ENCODE measurements around the gene IGSF23. TPM values are rescaled to one million over a fixed set of nuclear protein-coding genes. Genes with fewer than 3 reads are reported as not detected.
A peak's percentile ranks its signal among the peaks of the same experiment; 100 is the strongest.

The IGSF23 gene
- total RNA-seq, 1 donor from 2014 or later, result not detected

DNA sequence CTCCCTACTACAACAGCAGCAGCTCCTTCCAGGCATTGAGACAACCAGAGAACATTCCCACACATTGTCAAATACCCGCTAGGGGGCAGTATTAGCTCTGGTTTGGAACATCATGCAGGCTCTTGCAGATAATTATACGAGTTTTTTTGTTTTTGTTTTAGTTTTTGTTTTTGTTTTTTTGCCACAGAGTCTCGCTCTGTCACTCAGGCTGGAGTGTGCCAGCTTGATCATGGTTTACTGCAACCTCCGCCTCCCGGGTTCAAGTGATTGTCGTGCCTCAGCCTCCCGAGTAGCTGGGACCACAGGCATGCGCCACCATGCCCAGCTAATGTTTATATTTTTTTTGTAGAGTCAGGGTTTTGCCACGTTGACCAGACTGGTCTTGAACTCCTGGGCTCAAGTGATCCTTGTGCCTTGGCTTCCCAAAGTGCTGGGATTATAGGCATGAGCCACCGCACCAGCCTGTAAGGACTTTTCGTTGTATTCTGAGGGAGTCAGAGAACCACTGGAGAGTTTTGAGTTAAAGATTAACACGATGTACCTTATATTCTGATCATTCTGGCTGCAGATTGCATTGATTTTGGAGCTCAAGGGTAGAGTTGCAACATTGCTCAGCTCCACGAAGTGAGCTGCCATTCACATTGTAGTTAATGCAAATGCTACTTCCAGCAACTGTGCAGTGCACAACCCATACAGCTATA is 42.2 kb upstream of the IGSF23 start:
- TF ChIP-seq, protein P1, sequence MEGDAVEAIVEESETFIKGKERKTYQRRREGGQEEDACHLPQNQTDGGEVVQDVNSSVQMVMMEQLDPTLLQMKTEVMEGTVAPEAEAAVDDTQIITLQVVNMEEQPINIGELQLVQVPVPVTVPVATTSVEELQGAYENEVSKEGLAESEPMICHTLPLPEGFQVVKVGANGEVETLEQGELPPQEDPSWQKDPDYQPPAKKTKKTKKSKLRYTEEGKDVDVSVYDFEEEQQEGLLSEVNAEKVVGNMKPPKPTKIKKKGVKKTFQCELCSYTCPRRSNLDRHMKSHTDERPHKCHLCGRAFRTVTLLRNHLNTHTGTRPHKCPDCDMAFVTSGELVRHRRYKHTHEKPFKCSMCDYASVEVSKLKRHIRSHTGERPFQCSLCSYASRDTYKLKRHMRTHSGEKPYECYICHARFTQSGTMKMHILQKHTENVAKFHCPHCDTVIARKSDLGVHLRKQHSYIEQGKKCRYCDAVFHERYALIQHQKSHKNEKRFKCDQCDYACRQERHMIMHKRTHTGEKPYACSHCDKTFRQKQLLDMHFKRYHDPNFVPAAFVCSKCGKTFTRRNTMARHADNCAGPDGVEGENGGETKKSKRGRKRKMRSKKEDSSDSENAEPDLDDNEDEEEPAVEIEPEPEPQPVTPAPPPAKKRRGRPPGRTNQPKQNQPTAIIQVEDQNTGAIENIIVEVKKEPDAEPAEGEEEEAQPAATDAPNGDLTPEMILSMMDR (IDR thresholded peaks at IDR 0.05), result peak; percentile 85
- H3K27ac Mint-ChIP-seq (ENCODE audit: unreplicated experiment), result no peak overlapping the region
- peaks cover 37% of the 10 kb centered on the region for H3K27me3 Mint-ChIP-seq (ENCODE audit: unreplicated experiment)
- H3K4me1 Mint-ChIP-seq (ENCODE audit: unreplicated experiment), result no peaks in the 10 kb centered on the region
- no peak overlapping the region for H3K4me3 Mint-ChIP-seq (ENCODE audit: unreplicated experiment)
- H3K36me3 Mint-ChIP-seq (ENCODE audit: unreplicated experiment), result no peaks in the 10 kb centered on the region
- H3K9me3 Mint-ChIP-seq (ENCODE audit: unreplicated experiment), result no peaks in the 10 kb centered on the region
- peak; percentile 90 for DNase-seq (ENCODE audit: extremely low spot score, unreplicated experiment)

DNA sequence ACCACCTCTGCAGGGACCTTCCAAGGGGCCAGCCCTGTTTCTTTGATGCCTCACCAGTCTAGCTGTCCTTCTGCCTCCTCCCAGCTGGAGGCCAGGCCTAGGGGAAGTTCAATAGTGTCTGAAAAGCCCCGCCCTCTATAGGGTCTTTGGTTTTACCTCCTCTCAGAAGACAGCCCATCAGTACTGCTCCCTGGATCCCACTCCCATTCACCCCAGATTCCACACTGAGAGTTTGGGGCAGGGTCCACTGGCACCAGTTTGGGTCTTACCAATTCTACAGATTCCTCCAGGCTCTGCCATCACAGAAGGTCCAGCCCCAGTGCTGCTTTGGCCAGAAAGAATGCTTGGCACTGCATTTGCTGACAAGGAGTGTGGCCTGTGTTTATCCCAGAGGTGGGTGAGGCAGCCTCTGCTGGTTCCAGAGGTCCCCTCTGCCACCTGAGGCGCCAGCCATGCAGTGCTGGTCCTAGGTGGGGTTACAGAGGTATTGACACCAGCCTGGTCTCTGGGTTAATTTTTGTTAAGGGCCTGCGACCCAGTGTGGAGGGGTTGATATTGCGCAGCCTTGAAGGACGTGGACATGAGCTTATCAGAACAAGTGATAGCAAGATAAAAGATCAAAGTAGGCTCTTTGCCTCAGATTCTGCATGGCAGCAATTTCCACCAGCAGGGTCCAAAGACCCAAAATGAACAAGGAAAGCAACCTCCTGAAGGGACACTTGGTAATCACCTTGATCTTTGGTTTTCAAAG is 41.4 kb upstream of the IGSF23 start:
- Mint-ChIP-seq H3K36me3 (ENCODE audit: unreplicated experiment) (no peaks in the 10 kb centered on the region), H3K9me3 (ENCODE audit: unreplicated experiment) (no peaks in the 10 kb centered on the region), H3K27ac (ENCODE audit: unreplicated experiment) (no peak overlapping the region), H3K4me1 (ENCODE audit: unreplicated experiment) (no peaks in the 10 kb centered on the region), H3K4me3 (ENCODE audit: unreplicated experiment) (no peak overlapping the region), H3K27me3 (ENCODE audit: unreplicated experiment) (peaks cover 31% of the 10 kb centered on the region)
- DNase-seq (ENCODE audit: extremely low spot score, unreplicated experiment), result peak; percentile 76
- TF ChIP-seq, protein P1 (IDR thresholded peaks at IDR 0.05), result no peak

DNA sequence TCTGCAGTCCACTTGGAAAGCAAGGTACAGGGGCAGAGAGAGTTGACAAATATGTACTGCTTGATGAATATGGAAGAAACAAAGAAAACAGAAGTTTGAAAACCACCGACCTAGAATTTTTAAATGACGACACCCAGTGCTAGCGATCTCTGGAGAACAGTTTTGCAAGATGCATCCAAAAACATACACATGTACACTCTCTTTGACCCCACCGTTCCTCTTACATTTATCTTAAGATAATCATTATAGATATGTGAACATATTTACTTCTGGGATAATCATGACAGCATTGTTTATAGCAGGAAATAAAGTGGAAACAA is 40.8 kb upstream of the IGSF23 start:
- Mint-ChIP-seq H3K27ac (ENCODE audit: unreplicated experiment) (no peak overlapping the region), H3K27me3 (ENCODE audit: unreplicated experiment) (peaks cover 26% of the 10 kb centered on the region), H3K9me3 (ENCODE audit: unreplicated experiment) (no peaks in the 10 kb centered on the region), H3K36me3 (ENCODE audit: unreplicated experiment) (no peaks in the 10 kb centered on the region), H3K4me1 (ENCODE audit: unreplicated experiment) (peaks cover 2% of the 10 kb centered on the region), H3K4me3 (ENCODE audit: unreplicated experiment) (no peak overlapping the region)
- no peak for DNase-seq (ENCODE audit: extremely low spot score, unreplicated experiment)
- TF ChIP-seq, protein P1 (IDR thresholded peaks at IDR 0.05), result no peak

DNA sequence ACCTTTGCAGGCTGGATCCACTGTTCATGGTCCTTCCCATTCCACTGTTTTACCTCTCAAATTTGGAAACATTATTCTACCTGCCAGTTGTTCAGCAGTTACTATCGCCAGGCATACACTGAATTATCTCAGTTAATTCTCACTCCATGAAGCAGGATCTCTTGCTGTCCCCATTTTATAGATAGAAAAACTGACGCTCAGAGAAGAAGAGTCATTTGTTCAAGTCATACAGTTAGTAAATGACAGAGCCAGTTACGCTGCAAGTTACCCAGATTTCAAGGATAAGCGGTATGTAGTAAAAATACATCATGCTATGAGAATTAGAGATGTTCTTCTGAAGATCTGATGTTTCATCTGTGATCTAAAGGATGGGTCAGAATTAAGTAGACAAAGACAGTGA is 40.2 kb upstream of the IGSF23 start:
- H3K27me3 Mint-ChIP-seq (ENCODE audit: unreplicated experiment), result peaks cover 21% of the 10 kb centered on the region
- no peaks in the 10 kb centered on the region for H3K9me3 Mint-ChIP-seq (ENCODE audit: unreplicated experiment)
- TF ChIP-seq, protein P1 (IDR thresholded peaks at IDR 0.05), result no peak
- DNase-seq (ENCODE audit: extremely low spot score, unreplicated experiment), result peak; percentile 7
- no peak overlapping the region for H3K4me3 Mint-ChIP-seq (ENCODE audit: unreplicated experiment)
- H3K27ac Mint-ChIP-seq (ENCODE audit: unreplicated experiment), result no peak overlapping the region
- no peaks in the 10 kb centered on the region for H3K36me3 Mint-ChIP-seq (ENCODE audit: unreplicated experiment)
- peaks cover 6% of the 10 kb centered on the region for H3K4me1 Mint-ChIP-seq (ENCODE audit: unreplicated experiment)

DNA sequence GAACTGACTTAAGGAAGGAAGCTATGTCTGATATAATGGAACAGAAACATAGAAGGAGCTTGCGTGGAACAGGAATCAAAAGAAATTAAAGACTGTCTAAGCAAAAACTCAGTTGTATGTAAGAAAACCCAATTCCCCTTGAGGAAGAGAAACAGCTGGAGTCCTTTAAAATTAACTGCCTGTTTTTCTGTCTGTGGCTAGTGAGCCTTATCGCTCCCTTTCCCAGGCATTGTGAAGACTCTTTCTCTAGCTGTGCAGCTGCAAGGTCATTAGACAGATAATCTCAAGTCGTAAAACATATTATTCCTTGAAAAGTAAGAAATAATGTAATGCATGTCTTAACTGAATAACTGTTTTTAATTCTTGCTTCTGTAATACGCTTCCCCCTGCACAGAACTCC is 39.7 kb upstream of the IGSF23 start:
- Mint-ChIP-seq H3K4me3 (ENCODE audit: unreplicated experiment) (no peak overlapping the region), H3K9me3 (ENCODE audit: unreplicated experiment) (no peaks in the 10 kb centered on the region), H3K27ac (ENCODE audit: unreplicated experiment) (no peak overlapping the region), H3K4me1 (ENCODE audit: unreplicated experiment) (peaks cover 6% of the 10 kb centered on the region), H3K27me3 (ENCODE audit: unreplicated experiment) (peaks cover 20% of the 10 kb centered on the region), H3K36me3 (ENCODE audit: unreplicated experiment) (no peaks in the 10 kb centered on the region)
- DNase-seq (ENCODE audit: extremely low spot score, unreplicated experiment), result peak; percentile 2
- TF ChIP-seq, protein P1 (IDR thresholded peaks at IDR 0.05), result no peak

All from osteocyte (in vitro differentiated cells).